HG03039 (cell line): ENCODE measurements around the gene EEA1.

ENCODE experiments used
- ATAC-seq: cut with Tn5 transposase; IDR thresholded peaks from one replicate; pipeline ENCODE4 v1.9.1; 2021; ENCODE audit warnings: mild to moderate bottlenecking, moderate library complexity; ENCODE audit not compliant: unreplicated experiment

EEA1 gene

GRCh38 chr12:92938638-92939037, 9.5 kb upstream of the EEA1 start:
- ATAC-seq = no peak

DNA sequence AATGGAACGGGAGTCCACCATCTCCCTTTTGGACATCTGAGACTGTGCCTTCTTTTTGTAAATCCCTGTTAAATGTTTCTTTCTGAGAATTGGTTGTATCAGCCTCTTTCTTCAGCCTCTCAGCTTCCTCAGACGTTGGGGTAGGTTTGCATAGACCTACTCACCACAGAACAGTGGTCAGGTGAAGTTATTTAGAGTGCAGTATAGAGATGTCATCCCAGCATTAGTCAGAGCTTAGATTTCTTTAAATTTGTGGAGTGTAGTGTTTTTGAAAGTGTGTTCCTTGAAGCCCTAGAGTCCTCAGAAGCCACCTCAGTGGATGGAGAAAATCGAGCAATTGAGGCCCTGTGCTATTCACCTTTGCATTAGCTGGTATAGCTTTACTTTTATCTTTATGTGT, 8.9 kb upstream of the EEA1 start:
- peak; percentile 67 for ATAC-seq

DNA sequence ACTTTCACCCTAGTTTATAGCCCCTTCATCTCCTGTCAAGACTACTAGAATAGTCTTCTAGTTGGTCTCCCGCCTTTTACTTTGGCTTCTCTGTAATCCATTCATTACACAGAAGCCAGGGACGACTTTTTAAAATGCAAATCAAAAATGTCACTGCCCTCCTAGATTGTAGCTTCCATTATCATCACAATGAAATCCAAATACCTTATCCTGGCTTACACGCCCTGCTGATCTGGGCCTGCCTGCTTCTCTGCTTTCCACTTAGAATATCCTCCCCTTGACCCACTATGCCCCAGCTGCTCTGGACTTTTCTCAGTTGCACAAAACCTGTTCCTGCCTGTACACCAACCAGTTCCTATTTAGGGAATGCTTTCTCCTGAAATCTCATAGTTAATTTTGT, 4.5 kb upstream of the EEA1 start:
- ATAC-seq = no peak

GRCh38 chr12:92930421-92930820, 1.3 kb upstream of the EEA1 start:
- ATAC-seq = no peak

GRCh38 chr12:92929983-92930382, 888 bp upstream of the EEA1 start:
- ATAC-seq = no peak

- ATAC-seq = peak; percentile 18
These were observed 604 bp downstream of the EEA1 start for GRCh38 chr12:92928421-92928961.

DNA sequence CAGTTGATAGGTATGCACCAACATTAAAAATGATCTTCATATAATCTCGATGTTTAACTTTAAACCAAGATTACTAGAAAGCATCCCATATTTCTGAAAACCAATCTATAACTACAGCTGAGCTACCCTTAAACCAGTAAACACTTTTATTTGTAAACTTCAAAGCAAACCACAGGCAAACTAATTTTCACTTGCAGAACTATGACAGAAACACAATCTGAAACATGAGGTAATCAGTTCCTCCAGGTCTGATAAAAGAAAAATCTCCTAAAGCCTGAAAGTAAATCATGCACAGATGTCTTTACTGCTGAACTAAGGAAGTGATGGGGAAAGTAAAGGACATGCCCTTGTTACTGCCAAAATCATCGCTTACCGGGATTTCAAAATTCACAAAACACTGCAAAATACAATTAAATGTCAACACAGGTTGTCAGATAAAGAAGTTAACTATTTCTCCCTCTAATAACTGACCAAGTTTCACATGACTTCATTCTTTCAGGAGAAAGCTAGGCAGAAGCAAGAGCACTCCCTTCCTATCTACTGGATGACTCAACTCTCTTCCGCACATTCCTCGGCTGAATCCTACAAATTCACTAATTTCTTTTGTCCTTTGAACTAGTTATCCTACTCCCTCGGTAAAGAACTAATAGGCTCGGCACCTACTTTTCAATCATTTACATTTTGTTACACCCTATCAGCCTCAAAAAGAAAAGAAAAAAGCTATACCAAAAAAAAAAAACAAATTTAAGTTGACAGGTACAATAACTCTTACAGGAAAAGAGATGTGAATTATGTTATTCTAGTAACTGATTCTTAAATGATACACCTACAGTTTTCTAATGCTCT, 1.4 kb downstream of the EEA1 start:
- no peak for ATAC-seq

DNA sequence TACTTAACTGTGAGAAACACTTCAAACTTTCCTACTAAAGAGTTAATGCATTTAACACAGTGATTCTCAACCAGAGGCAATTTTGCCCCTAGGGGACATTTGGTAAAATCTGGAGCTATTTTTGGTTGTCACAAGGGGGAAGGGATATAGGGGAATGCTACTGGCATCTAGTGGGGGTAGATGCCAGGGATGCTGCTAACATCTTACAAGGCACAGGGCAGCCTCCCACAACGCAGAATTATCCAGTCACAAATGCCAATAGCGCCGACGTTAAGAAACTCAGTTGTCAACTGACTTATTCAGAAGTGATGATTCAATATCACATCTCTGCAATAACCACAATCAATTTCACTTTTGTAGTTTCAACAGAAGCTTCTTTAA, 2.0 kb downstream of the EEA1 start:
- ATAC-seq = no peak

DNA sequence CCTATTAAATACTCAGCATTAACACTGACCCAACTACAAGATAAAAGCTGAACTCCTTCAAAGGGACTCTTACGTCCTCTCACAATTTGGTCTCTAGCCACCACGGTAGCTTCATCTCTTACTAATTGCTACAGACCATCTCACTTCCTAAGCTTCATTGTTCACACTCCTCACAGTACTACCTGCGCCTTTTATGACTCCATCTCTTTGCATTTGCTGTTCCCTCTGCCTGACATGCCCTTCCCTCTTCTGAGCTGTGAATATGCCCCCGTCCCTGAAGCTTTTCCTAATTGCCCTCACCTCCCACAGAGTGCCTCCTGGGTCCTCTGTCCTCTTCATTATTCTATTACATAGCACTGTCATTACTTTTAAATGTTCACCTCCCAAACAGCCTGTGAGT, 2.5 kb downstream of the EEA1 start:
- ATAC-seq = no peak

DNA sequence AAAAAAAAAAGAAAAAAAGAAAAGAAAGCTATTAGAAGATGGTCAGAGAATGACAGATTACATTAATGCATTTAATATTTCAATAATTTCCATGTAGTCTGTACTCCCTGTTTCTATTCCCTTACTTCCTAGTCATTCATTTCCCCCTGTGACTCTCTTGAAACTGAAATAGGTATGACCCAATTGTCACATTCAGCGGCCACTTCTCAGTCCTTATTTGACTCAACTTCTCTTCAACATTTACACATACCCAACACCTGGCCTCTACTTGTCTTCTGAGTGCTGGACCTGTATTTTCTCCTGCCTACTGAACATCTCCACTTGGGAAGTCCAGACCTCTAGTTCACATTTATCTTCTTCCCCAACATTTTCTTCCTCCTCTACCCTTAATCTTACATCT, 7.2 kb downstream of the EEA1 start:
- peak; percentile 61 for ATAC-seq

DNA sequence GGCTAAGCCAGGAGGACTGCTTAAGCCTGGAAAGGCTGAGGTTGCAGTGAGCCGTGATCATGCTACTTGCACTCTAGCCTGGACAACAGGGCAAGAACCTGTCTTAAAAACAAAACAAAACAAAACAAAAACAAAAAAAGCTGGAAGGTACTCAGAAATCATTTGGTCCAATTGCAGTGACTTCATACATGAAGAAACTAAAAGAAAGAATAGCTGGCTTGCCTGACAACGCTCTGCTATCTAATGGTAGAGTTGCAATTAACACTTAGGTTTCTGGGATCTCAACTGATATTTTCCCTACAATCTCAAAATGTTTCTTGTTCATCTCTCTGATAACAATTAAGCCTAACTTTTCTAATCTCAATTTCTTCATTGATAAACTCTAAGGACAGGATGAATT, 13.7 kb downstream of the EEA1 start:
- ATAC-seq = no peak

GRCh38 chr12:92914170-92914569, 14.9 kb downstream of the EEA1 start:
- ATAC-seq = no peak

GRCh38 chr12:92912672-92913071, 16.4 kb downstream of the EEA1 start:
- ATAC-seq = no peak

GRCh38 chr12:92912052-92912451, 17.0 kb downstream of the EEA1 start:
- no peak for ATAC-seq

- no peak for ATAC-seq
These were observed 17.8 kb downstream of the EEA1 start for GRCh38 chr12:92911339-92911738.

DNA sequence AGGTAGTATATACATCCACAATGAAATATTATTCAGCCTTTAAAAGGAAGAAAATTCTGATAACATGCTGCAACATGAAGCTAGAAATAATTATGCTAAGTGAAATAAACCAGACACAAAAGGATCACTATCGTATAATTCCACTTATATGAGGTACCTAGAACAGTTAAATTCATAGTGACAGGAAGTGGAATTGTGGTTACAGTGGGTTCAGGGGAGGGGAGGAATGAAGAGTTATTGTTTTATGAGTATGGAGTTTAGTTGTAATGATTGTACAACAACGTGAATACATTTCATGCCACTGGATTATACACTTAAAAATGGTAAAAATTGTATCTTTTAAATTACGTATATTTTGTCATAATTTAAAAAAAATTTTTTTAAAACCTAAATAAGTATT, 21.0 kb downstream of the EEA1 start:
- ATAC-seq = no peak

DNA sequence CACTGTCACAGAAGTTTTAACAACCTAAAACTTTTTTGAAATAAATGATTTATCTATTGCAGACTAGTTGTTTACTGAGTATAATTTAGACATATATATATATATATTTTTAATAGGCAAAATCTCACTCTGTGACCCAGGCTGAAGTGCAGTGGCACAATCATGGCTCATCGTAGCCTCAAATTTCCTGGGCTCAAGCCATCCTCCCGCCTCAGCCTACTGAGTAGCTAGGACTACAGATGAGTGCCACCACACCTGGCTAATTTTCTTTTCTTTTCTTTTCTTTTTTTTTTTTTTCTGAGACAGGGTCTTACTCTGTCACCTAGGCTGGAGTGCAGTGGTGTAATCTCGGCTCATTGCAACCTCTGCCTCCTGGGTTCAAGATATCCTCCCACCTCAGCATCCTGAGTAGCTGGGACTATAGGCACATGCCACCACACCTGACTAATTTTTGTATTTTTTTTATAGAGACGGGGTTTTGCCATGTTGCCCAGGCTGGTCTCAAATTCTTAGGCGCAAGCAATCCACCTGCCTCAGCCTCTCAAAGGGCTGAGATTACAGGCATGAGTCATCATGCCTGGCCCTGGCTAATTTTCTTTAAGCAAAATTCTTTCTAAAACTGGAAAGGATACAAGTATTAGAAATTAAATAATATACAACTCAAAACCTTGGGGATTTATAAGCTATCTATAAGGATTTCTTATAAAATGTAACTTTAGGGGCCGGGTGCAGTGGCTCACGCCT, 23.1 kb downstream of the EEA1 start:
- ATAC-seq = no peak

DNA sequence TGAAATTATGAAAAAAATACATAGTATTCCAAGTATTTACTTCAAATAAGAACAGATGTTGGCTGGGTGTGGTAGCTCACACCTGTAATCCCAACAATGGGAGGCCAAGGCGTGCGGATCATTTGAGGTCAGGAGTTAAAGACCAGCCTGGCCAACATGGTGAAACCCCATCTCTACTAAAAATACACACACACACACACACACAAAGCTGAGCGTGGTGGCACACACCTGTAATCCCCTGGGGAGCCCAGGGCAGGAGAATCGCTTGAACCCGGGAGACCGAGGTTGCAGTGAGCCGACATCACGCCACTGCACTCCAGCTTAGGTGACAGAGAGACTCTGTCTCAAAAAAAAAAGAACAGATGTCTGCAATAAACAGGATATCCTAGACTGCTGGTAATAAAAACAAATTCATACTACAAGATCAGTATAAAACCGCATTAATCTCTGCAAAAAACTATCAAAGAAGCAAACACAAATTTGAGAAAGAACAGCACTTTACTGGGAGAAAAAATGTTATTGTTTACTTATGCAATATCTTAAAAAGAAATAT, 23.8 kb downstream of the EEA1 start:
- ATAC-seq = no peak

DNA sequence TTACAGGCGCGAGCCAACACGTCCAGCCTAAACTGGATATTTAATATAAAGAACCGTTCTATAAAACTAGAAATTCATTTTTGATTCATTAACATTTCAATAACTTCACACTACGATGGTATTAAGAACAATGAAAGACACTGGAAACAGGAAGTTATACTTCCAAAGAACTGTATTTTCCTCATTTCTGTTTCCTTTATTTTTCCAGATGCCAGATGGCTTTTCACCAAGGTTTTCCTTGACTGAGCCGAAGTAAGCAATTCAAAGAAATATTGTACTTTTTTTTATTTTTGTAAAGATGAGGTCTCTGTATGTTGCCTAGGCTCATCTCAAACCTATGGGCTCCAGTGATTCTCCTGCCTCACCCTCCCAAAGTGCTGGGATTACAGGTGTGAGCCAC, 28.2 kb downstream of the EEA1 start:
- ATAC-seq = no peak

GRCh38 chr12:92899386-92900001, 29.6 kb downstream of the EEA1 start:
- ATAC-seq = no peak

DNA sequence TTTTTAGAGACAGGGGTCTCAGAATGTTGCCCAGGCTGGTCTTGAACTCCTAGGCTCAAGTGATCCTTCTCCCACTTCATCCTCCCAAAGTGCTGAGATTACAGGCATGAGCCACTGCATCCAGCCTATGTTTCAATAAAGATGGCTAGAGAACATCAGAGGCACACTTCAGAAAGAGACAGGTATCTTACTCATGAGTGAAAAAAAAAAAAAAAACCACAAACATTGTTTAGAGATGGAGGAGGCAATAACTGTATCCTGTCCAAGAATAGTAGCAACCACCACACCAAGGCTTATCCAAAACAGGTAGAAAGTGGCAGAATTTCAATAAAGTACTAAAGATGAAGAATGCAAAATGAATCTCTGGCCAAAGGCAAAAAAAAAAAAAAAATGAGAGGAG, 30.3 kb downstream of the EEA1 start:
- ATAC-seq = no peak
